22Rv1 (cell line): ENCODE measurements around the gene GRIK4.
"Not testable (repeated sequence)": the region's sequence is repeated elsewhere in the genome, so short reads cannot be mapped to it uniquely, and the experiment has no call there.

Experiments used
- H3K27ac ChIP-seq: fragments of 450-650 bp; 2 replicates; pipeline ENCODE4 v1.5.1; 2017
- ZFX ChIP-seq: fragments of 450-650 bp; IDR thresholded peaks from 2 replicates; pipeline ENCODE4 v1.6.1; 2017; ENCODE audit warnings: antibody characterized with exemption, borderline replicate concordance
- TF ChIP-seq, protein P1 (sequence below): fragments of 450-650 bp; IDR thresholded peaks from 2 replicates; pipeline ENCODE4 v1.5.1; 2017; ENCODE audit warnings: mild to moderate bottlenecking

Gene GRIK4

DNA sequence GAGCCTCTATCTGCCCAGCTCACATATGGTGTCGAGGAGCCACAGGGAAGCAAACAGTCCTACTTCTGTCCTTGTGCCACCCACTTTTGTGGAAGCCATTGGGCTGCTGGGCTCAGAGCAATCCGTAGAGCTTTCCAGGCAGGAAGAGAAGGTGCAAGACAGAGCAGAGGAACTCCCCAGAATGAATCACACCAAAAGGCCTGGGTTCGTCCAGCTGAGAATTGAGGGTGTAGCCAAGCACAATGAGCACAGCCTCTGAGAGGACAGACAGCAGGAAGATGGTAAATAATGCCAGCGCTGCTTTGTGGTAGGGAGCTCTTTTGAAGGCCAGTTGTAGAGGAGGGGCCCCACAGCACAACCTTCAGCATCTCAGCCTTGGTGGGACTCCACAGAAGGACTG is 237.8 kb downstream of the GRIK4 start:
- TF ChIP-seq ZFX = no peak
- TF ChIP-seq, protein P1, sequence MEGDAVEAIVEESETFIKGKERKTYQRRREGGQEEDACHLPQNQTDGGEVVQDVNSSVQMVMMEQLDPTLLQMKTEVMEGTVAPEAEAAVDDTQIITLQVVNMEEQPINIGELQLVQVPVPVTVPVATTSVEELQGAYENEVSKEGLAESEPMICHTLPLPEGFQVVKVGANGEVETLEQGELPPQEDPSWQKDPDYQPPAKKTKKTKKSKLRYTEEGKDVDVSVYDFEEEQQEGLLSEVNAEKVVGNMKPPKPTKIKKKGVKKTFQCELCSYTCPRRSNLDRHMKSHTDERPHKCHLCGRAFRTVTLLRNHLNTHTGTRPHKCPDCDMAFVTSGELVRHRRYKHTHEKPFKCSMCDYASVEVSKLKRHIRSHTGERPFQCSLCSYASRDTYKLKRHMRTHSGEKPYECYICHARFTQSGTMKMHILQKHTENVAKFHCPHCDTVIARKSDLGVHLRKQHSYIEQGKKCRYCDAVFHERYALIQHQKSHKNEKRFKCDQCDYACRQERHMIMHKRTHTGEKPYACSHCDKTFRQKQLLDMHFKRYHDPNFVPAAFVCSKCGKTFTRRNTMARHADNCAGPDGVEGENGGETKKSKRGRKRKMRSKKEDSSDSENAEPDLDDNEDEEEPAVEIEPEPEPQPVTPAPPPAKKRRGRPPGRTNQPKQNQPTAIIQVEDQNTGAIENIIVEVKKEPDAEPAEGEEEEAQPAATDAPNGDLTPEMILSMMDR = no peak
- H3K27ac ChIP-seq = no peak overlapping the region

DNA sequence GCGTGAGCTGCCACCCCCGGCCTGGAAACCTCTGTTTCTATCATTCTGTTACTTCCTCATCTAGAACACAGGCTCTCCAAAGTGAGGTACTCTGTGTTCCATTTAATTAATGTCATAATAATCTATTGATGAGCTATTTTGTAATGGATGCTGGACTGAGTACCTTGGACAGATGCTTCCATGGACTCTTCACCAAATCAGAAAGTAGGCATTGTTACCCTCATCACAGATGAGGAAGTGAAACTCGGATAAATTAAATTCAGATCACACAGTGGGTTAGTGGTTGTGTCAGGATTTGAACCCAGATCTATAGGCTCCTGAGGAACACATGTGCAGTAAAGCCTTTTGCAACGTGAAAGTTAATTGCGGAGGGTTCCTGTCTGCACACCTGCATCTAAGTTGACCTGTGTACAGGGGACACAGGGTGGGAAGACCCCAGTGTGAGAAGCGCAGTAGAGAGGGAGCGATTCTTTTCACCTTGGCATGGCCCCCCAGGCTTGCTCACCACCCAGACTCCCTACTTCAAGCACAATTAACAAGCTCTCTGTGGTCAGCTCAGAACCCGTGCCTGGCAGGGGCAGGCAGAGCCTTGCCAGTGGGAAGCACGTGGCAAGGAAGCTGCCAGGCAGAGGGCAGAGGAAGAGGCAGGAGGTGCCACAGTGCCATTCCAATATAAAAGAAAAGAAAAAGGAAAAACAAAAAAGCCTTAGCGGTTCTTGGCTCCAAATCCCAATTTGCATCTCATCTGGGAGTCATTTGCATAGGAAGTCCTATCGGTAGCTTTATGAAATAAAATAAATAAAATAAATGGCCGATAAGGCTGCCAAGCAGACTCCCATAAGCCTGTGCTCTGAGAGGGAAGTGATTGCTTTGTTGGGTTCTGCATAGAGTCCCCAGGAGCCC is 239.3 kb downstream of the GRIK4 start:
- TF ChIP-seq, protein P1 = no peak
- no peak for TF ChIP-seq ZFX

DNA sequence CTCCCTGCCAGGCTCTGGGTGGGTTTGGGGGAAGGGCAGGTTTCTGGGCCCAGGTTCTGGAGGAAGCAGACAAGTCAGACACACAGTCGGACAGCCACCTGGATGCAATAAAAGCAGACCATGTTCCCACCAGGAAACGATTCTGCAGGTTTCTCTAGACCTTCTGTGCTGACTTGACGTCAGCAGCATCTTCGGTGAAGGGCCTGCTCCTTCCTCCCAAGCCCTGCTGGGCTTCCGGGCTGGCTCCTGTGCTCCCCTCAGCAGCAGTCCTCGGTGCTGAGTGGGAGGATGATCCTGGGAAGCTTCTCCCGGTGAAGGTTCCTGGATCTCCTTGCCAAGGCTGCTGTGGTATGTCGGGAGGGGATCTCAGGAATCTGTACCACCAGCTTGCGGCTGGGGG is 240.0 kb downstream of the GRIK4 start:
- no peak overlapping the region for H3K27ac ChIP-seq
- TF ChIP-seq, protein P1 = no peak
- TF ChIP-seq ZFX = no peak

More for the DNA sequence above, 239.3 kb downstream of the GRIK4 start:
- no peak overlapping the region for H3K27ac ChIP-seq

DNA sequence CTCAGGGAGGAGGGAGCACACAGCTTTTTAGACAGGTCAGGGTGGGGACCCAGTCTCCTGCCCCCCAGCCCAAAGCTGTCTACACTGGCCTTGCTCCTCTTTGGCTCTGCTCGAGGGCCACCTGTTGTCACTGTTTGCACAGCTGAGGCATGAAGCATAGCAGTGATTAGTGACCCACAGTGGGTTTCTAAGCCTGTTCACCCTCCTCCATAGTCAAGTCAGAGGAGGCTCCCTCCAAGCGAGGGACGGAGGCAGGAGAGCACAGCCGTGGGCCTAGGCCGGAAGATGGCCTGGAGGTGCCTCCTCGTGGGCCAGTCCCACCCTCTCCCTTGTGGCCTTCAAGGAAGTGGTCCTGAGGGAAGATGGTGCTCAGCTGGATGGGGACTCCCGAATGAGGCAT is 241.1 kb downstream of the GRIK4 start:
- no peak overlapping the region for H3K27ac ChIP-seq
- TF ChIP-seq, protein P1 = no peak
- TF ChIP-seq ZFX = no peak

DNA sequence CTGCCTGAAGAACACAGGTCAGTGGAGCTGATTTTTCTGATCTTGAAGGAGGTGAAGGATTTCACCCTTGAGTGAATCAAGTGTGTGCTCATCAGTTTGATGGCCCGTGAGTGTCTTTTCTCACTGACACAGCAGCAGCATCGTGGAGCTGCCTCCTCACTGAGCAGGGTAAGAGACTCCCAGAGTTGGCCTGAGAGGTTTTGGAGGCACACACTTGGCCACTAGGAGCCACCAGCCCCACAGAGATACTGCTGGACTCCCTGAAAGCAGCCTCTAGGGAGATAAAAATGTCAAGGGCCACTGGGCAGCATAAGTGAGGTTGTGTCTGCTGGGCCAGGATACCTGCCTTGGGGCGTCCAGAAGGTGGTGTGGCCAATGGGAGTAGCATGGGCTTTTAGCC is 245.4 kb downstream of the GRIK4 start:
- TF ChIP-seq, protein P1 = no peak
- no peak for TF ChIP-seq ZFX

DNA sequence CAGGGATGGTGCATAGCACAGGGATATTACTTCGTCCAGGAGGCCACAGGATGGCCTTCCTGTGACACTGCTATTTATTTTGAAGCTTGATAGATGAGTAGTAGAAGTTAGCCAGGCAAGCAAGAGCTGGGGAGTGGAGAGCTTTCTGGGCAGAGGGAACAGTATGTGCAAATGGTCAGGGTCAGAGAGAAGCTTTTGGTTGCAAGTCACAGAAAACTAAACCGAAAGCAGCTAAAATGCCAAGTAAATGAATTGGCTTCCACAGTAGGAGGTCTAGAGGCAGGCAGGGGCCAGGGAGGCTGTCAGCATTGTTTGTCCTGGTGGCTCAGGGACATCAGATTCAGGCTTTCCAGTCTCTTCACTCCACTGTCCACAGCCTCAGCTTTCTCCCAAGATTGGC is 247.5 kb downstream of the GRIK4 start:
- TF ChIP-seq, protein P1 = no peak
- no peak for TF ChIP-seq ZFX
- H3K27ac ChIP-seq = no peak overlapping the region

More for the DNA sequence above, 245.4 kb downstream of the GRIK4 start:
- no peak overlapping the region for H3K27ac ChIP-seq

DNA sequence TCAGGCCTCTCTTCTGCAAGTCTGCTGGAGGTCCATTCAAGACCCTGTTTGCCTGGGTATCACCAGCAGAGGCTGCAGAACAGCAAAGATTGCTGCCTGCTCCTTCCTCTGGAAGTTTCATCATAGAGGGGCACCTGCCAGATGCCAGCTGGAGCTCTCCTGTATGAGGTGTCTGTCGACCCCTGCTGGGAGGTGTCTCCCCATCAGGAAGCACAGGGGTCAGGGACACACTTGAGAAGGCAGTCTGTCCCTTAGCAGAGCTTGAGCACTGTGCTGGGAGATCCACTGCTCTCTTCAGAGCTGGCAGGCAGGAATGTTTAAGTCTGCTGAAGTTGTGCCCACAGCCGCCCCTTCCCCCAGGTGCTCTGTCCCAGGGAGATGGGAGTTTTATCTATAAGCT is 254.2 kb downstream of the GRIK4 start:
- not testable (repeated sequence) for H3K27ac ChIP-seq
